PFSK-1 (cell line): ENCODE results near the gene NFIA.

Source experiments
- POLR2AphosphoS5 ChIP-seq: IDR thresholded peaks from 2 replicates; pipeline ENCODE4 v1.6.1; 2012; ENCODE audit warnings: low read depth, mild to moderate bottlenecking, control low read depth, low read length, moderate library complexity
- TAF1 ChIP-seq: IDR thresholded peaks from 2 replicates; pipeline ENCODE4 v1.6.1; 2012; ENCODE audit warnings: low read length, control low read depth, borderline replicate concordance; ENCODE audit not compliant: insufficient read depth

DNA sequence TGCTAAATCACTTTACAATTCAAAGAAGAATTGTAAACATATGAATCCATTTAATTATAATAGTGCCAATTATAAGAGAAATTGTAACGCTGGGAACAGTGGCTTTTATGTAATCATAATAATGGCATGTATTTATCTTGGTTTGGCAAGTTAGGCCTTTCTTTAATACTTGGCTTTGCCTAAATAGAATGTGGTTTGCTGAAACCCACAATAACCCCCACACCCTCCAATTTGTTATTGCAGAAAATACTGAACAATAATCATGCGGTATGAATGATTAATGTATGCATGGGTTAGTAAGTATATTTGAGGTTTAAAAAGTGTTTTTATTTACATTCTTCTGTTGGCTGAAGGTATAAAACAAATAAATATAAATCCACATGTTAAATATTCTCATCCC lies 138.2 kb downstream of the NFIA start:
- TF ChIP-seq POLR2AphosphoS5: no peak
- no peak for TF ChIP-seq TAF1
